ENCODE measurements around the gene FOXE1.

Gene FOXE1

GRCh38 chr9:97900738-97901565, 47.9 kb downstream of the FOXE1 start:
- DNase-seq (ENCODE audit: low read depth, low spot score), result peak; percentile 39
- no peak overlapping the region for H3K4me3 ChIP-seq (ENCODE audit: low read length)

- no peak overlapping the region for H3K4me3 ChIP-seq (ENCODE audit: low read length)
- DNase-seq (ENCODE audit: low read depth, low spot score), result no peak
Measured at GRCh38 chr9:97903177-97903576, 50.2 kb downstream of the FOXE1 start.

- H3K4me3 ChIP-seq (ENCODE audit: low read length), result peak overlapping the region; percentile 36
- peak; percentile 31 for DNase-seq (ENCODE audit: low read depth, low spot score)
Measured at GRCh38 chr9:97904725-97905124, 51.7 kb downstream of the FOXE1 start.

GRCh38 chr9:97905228-97905627, 52.2 kb downstream of the FOXE1 start:
- H3K4me3 ChIP-seq (ENCODE audit: low read length), result peak overlapping the region; percentile 36
- peak; percentile 91 for DNase-seq (ENCODE audit: low read depth, low spot score)

Measured in Jurkat, Clone E6-1 (cell line).